Measurements from ENCODE around the gene SLC25A45. TPM values are rescaled to one million over a fixed set of nuclear protein-coding genes. Genes with fewer than 3 reads are reported as not detected.

Gene SLC25A45
- polyA plus RNA-seq, 1 donor (not counting 4 experiments of a cell fraction or from before 2014, with no cell fraction given), result 0.20 TPM

DNA sequence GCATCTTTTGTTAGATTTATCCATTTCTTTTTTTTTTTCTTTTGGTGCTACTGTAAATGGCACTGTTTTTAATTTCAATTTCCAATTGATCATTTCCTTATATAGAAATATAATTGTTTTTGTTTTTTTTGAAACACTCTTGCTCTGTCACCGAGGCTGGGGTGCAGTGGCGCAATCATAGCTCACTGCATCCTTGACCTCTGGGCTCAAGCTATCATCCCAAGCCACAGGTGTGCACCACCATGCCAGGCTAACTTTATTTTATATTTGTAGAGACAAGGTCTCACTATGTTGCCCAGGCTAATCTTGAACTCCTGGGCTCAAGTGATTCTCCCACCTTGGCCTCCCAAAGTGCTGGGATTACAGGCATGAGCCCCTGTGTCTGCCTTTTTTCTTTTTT lies 20.3 kb upstream of the SLC25A45 start:
- H3K79me2 ChIP-seq (ENCODE audit: control insufficient read depth, insufficient read depth, low read length), result no peaks in the 10 kb centered on the region
- H4K20me1 ChIP-seq (ENCODE audit: control insufficient read depth, extremely low read depth, insufficient read depth, low read length), result no peaks in the 10 kb centered on the region
- H3K9me3 ChIP-seq (ENCODE audit: control insufficient read depth, low read depth, low read length), result no peaks in the 10 kb centered on the region
- H3K27me3 ChIP-seq (ENCODE audit: control insufficient read depth, extremely low read depth, insufficient read depth, low read length), result no peaks in the 10 kb centered on the region
- H3K4me1 ChIP-seq (ENCODE audit: control insufficient read depth, extremely low read depth, insufficient read depth, low read length), result no peaks in the 10 kb centered on the region
- H3K9me1 ChIP-seq (ENCODE audit: control insufficient read depth, extremely low read depth, insufficient read depth, low read length), result no peaks in the 10 kb centered on the region
- H3K36me3 ChIP-seq (ENCODE audit: control insufficient read depth in 2 of 2, extremely low read depth in 1 of 2, insufficient read depth in 2 of 2, low read length in 2 of 2), result peaks cover 21 to 42% of the 10 kb centered on the region in 2 experiments
- DNase-seq (ENCODE audit: low read depth, low spot score) (no peak), FAIRE-seq (no peak)
- no peak overlapping the region for H3K4me2 ChIP-seq (ENCODE audit: control insufficient read depth, extremely low read depth, insufficient read depth, low read depth, low read length)
- no peak overlapping the region for H3K9ac ChIP-seq (ENCODE audit: control insufficient read depth, extremely low read depth, insufficient read depth, low read length)
- no peak overlapping the region for H3K27ac ChIP-seq (ENCODE audit: control insufficient read depth, insufficient read depth, low read length)
- H3K4me3 ChIP-seq (ENCODE audit: control insufficient read depth in 2 of 3, extremely low read depth in 1 of 3, insufficient read depth in 2 of 3, low read depth in 1 of 3, low read length in 3 of 3), result no peak overlapping the region
- no peak overlapping the region for H2AFZ ChIP-seq (ENCODE audit: control insufficient read depth, low read length)
- no peak for TF ChIP-seq EZH2 (IDR thresholded peaks at IDR 0.05; ENCODE audit: low read length)
- TF ChIP-seq, protein P1, sequence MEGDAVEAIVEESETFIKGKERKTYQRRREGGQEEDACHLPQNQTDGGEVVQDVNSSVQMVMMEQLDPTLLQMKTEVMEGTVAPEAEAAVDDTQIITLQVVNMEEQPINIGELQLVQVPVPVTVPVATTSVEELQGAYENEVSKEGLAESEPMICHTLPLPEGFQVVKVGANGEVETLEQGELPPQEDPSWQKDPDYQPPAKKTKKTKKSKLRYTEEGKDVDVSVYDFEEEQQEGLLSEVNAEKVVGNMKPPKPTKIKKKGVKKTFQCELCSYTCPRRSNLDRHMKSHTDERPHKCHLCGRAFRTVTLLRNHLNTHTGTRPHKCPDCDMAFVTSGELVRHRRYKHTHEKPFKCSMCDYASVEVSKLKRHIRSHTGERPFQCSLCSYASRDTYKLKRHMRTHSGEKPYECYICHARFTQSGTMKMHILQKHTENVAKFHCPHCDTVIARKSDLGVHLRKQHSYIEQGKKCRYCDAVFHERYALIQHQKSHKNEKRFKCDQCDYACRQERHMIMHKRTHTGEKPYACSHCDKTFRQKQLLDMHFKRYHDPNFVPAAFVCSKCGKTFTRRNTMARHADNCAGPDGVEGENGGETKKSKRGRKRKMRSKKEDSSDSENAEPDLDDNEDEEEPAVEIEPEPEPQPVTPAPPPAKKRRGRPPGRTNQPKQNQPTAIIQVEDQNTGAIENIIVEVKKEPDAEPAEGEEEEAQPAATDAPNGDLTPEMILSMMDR (optimal IDR thresholded peaks at IDR 0.05 in 1 of 3, IDR thresholded peaks at IDR 0.05 in 1 of 3, conservative IDR thresholded peaks at IDR 0.05 in 1 of 3; ENCODE audit: extremely low read depth in 1 of 3, insufficient read depth in 2 of 3, low read length in 3 of 3), result no peak
- dilution Hi-C loops (cut with MboI; ENCODE audit: extremely low pct_ligation_motif_present, low sequenced_read_pairs), result no loop called here

DNA sequence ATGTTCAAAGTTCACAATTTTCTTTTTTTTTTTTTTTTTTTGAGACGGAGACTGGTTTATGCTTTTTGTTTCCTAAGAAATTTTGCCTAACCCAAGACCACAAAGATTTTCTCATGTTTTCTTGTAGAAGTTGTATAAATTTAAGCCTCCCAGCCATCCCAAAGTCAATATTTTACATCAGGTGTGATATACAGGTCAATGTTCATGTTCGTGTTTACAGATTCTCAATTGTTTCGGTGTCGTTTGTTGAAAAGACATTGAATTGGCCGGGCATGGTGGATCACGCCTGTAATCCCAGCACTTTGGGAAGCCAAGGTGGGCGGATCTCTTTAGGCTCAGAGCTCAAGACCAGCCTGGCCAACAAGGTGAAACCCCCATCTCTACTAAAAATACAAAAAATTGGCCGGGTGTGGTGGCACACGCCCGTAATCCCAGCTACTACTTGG lies 19.4 kb upstream of the SLC25A45 start:
- H3K36me3 ChIP-seq (ENCODE audit: control insufficient read depth in 2 of 2, extremely low read depth in 1 of 2, insufficient read depth in 2 of 2, low read length in 2 of 2), result peaks cover 21 to 46% of the 10 kb centered on the region in 2 experiments
- TF ChIP-seq EZH2 (IDR thresholded peaks at IDR 0.05; ENCODE audit: low read length), result no peak
- TF ChIP-seq, protein P1 (optimal IDR thresholded peaks at IDR 0.05 in 1 of 3, IDR thresholded peaks at IDR 0.05 in 1 of 3, conservative IDR thresholded peaks at IDR 0.05 in 1 of 3; ENCODE audit: extremely low read depth in 1 of 3, insufficient read depth in 2 of 3, low read length in 3 of 3), result no peak

More for the DNA sequence above, 19.4 kb upstream of the SLC25A45 start:
- Histone ChIP-seq H3K27ac (ENCODE audit: control insufficient read depth, insufficient read depth, low read length) (no peak overlapping the region), H3K4me3 (ENCODE audit: control insufficient read depth in 2 of 3, extremely low read depth in 1 of 3, insufficient read depth in 2 of 3, low read depth in 1 of 3, low read length in 3 of 3) (no peak overlapping the region), H3K79me2 (ENCODE audit: control insufficient read depth, insufficient read depth, low read length) (no peaks in the 10 kb centered on the region), H4K20me1 (ENCODE audit: control insufficient read depth, extremely low read depth, insufficient read depth, low read length) (no peaks in the 10 kb centered on the region), H3K27me3 (ENCODE audit: control insufficient read depth, extremely low read depth, insufficient read depth, low read length) (no peaks in the 10 kb centered on the region), H2AFZ (ENCODE audit: control insufficient read depth, low read length) (no peak overlapping the region), H3K9me3 (ENCODE audit: control insufficient read depth, low read depth, low read length) (no peaks in the 10 kb centered on the region), H3K4me1 (ENCODE audit: control insufficient read depth, extremely low read depth, insufficient read depth, low read length) (no peaks in the 10 kb centered on the region), H3K9me1 (ENCODE audit: control insufficient read depth, extremely low read depth, insufficient read depth, low read length) (no peaks in the 10 kb centered on the region), H3K4me2 (ENCODE audit: control insufficient read depth, extremely low read depth, insufficient read depth, low read depth, low read length) (no peak overlapping the region), H3K9ac (ENCODE audit: control insufficient read depth, extremely low read depth, insufficient read depth, low read length) (no peak overlapping the region)
- DNase-seq (ENCODE audit: low read depth, low spot score) (no peak), FAIRE-seq (no peak)
- dilution Hi-C loops (cut with MboI; ENCODE audit: extremely low pct_ligation_motif_present, low sequenced_read_pairs), result no loop called here

All from keratinocyte (primary cell).